HEK293 (cell line): ENCODE measurements around the gene AMMECR1L.

ENCODE experiments used
- IKZF3 ChIP-seq: fragments of 450-650 bp; IDR thresholded peaks from 2 replicates; pipeline ENCODE4 v1.5.0; 2018; ENCODE audit warnings: missing biosample characterization, mild to moderate bottlenecking, missing genetic modification characterization, moderate library complexity
- REST ChIP-seq: fragments of 450-650 bp; formaldehyde crosslinking; IDR thresholded peaks from 2 replicates; pipeline ENCODE4 v1.5.1; 2016; ENCODE audit warnings: missing biosample characterization, missing genetic modification characterization
- TCF7L2 ChIP-seq: IDR thresholded peaks from 2 replicates; pipeline ENCODE4 v1.6.1; 2011; ENCODE audit warnings: low read depth, mild to moderate bottlenecking, inconsistent platforms, low read length, moderate library complexity, borderline replicate concordance
- ZNF19 ChIP-seq: fragments of 450-650 bp; formaldehyde crosslinking; IDR thresholded peaks from 2 replicates; pipeline ENCODE4; 2016; ENCODE audit warnings: missing biosample characterization, missing genetic modification characterization, low read depth
- ZNF501 ChIP-seq: fragments of 450-650 bp; formaldehyde crosslinking; IDR thresholded peaks from 2 replicates; pipeline ENCODE4 v1.5.1; 2016; ENCODE audit warnings: missing biosample characterization, missing genetic modification characterization
- ZNF658 ChIP-seq: fragments of 450-650 bp; formaldehyde crosslinking; IDR thresholded peaks from 2 replicates; pipeline ENCODE4; 2016; ENCODE audit warnings: missing biosample characterization, missing genetic modification characterization
- ZNF704 ChIP-seq: fragments of 450-650 bp; formaldehyde crosslinking; IDR thresholded peaks from 2 replicates; pipeline ENCODE4 v1.5.1; 2016; ENCODE audit warnings: missing biosample characterization, missing genetic modification characterization
- TF ChIP-seq, protein P1 (sequence below): fragments of 450-650 bp; formaldehyde crosslinking; IDR thresholded peaks from 2 replicates; pipeline ENCODE4 v1.5.1; 2016; ENCODE audit warnings: missing biosample characterization, missing genetic modification characterization
- TF ChIP-seq, protein P2 (sequence below): fragments of 450-650 bp; formaldehyde crosslinking; IDR thresholded peaks from 2 replicates; pipeline ENCODE4 v1.5.1; 2016; ENCODE audit warnings: missing biosample characterization, missing genetic modification characterization

GRCh38 chr2:127814677-127815076 is 71.1 kb downstream of the AMMECR1L start:
- TF ChIP-seq, protein P1, sequence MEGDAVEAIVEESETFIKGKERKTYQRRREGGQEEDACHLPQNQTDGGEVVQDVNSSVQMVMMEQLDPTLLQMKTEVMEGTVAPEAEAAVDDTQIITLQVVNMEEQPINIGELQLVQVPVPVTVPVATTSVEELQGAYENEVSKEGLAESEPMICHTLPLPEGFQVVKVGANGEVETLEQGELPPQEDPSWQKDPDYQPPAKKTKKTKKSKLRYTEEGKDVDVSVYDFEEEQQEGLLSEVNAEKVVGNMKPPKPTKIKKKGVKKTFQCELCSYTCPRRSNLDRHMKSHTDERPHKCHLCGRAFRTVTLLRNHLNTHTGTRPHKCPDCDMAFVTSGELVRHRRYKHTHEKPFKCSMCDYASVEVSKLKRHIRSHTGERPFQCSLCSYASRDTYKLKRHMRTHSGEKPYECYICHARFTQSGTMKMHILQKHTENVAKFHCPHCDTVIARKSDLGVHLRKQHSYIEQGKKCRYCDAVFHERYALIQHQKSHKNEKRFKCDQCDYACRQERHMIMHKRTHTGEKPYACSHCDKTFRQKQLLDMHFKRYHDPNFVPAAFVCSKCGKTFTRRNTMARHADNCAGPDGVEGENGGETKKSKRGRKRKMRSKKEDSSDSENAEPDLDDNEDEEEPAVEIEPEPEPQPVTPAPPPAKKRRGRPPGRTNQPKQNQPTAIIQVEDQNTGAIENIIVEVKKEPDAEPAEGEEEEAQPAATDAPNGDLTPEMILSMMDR = no peak
- TF ChIP-seq ZNF501 (tag by site-specific recombination) = no peak
- no peak for TF ChIP-seq ZNF704 (tag by site-specific recombination)
- no peak for TF ChIP-seq ZNF19 (tag by site-specific recombination)
- TF ChIP-seq ZNF658 (tag by site-specific recombination) = no peak
- TF ChIP-seq REST (tag by site-specific recombination) = no peak
- TF ChIP-seq, protein P2, sequence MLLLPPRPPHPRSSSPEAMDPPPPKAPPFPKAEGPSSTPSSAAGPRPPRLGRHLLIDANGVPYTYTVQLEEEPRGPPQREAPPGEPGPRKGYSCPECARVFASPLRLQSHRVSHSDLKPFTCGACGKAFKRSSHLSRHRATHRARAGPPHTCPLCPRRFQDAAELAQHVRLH (tag by site-specific recombination) = no peak
- no peak for TF ChIP-seq IKZF3 (tag by site-specific recombination)
- TF ChIP-seq TCF7L2 = no peak
